Activated CD4-positive, CD25-positive, alpha-beta regulatory T cell treated with anti-CD3 and anti-CD28 coated beads, Interleukin-2, amount 50 U/mL, for 16 hours (primary cell): ENCODE measurements around the gene CDK19.
"Not testable (repeated sequence)": the region's sequence is repeated elsewhere in the genome, so short reads cannot be mapped to it uniquely, and the experiment has no call there.

Experiments
- DNase-seq: peaks from one replicate; pipeline ENCODE4 v3.0.0-alpha.2; 2020; ENCODE audit warnings: low read depth, low spot score

CDK19 gene

GRCh38 chr6:110815411-110816409 lies at the start of gene CDK19:
CDK19 (minus strand) TSS chr6:110815469; CDS start chr6:110815136, 333 bp downstream.
- peak; percentile 97 for DNase-seq

GRCh38 chr6:110864824-110865223 lies 49.6 kb upstream of the CDK19 start:
- DNase-seq = no peak

GRCh38 chr6:110859335-110859792 lies 44.1 kb upstream of the CDK19 start:
- no peak for DNase-seq

GRCh38 chr6:110858562-110859214 lies 43.4 kb upstream of the CDK19 start:
- DNase-seq = no peak

GRCh38 chr6:110858016-110858415 lies 42.7 kb upstream of the CDK19 start:
- no peak for DNase-seq

GRCh38 chr6:110856296-110856695 lies 41.0 kb upstream of the CDK19 start:
- no peak for DNase-seq

GRCh38 chr6:110853754-110854477 lies 38.6 kb upstream of the CDK19 start:
- no peak for DNase-seq

- no peak for DNase-seq
Measured at GRCh38 chr6:110852773-110853172, 37.5 kb upstream of the CDK19 start.

GRCh38 chr6:110849781-110850180 lies 34.5 kb upstream of the CDK19 start:
- no peak for DNase-seq

GRCh38 chr6:110841266-110841665 lies 26.0 kb upstream of the CDK19 start:
- no peak for DNase-seq

GRCh38 chr6:110835751-110836150 lies 20.5 kb upstream of the CDK19 start:
- DNase-seq = not testable (repeated sequence)

GRCh38 chr6:110833831-110834230 lies 18.6 kb upstream of the CDK19 start:
- DNase-seq = no peak

GRCh38 chr6:110831405-110831804 lies 16.1 kb upstream of the CDK19 start:
- no peak for DNase-seq

GRCh38 chr6:110828396-110828795 lies 13.1 kb upstream of the CDK19 start:
- DNase-seq = no peak

GRCh38 chr6:110826236-110827129 lies 11.2 kb upstream of the CDK19 start:
- DNase-seq = no peak

- DNase-seq = no peak
Measured at GRCh38 chr6:110823146-110823545, 7.9 kb upstream of the CDK19 start.

- no peak for DNase-seq
Measured at GRCh38 chr6:110822249-110822648, 7.0 kb upstream of the CDK19 start.

GRCh38 chr6:110816677-110817076 lies 1.4 kb upstream of the CDK19 start:
- no peak for DNase-seq

GRCh38 chr6:110815015-110815410 lies 256 bp downstream of the CDK19 start:
- DNase-seq = no peak

- DNase-seq = peak; percentile 26
Measured at GRCh38 chr6:110814102-110815014, 911 bp downstream of the CDK19 start.
